ENCODE results near the gene MEGF6. TPM values are rescaled to one million over a fixed set of nuclear protein-coding genes. Genes with fewer than 3 reads are reported as not detected.

MEGF6 gene
- total RNA-seq, 2 donors from 2014 or later, result 83.0 to 103 TPM

GRCh38 chr1:3627515-3628253 lies 16.4 kb upstream of the MEGF6 start:
- WGBS, 2 experiments (ENCODE audit: insufficient coverage in 1 of 2, insufficient read length in 1 of 2), result 96 to 99% methylated on average over 20 to 26 of the region's 26 CpGs
- Histone ChIP-seq H3K9ac (ENCODE audit: extremely low read depth, low read length, poor library complexity, severe bottlenecking) (no peak overlapping the region), H3K36me3 (ENCODE audit: control insufficient read depth, insufficient read depth, low read length) (peaks cover 45% of the 10 kb centered on the region), H3K4me1 (ENCODE audit: control insufficient read depth, insufficient read depth, low read length) (peaks cover 6% of the 10 kb centered on the region), H3K4me3 (ENCODE audit: low read length) (no peak overlapping the region), H3K27me3 (ENCODE audit: control insufficient read depth, insufficient read depth, low read length, poor library complexity, severe bottlenecking) (no peaks in the 10 kb centered on the region), H3K9me3 (ENCODE audit: control insufficient read depth, low read length) (no peaks in the 10 kb centered on the region), H3K27ac (ENCODE audit: low read depth, low read length) (no peak overlapping the region)
- TF ChIP-seq CTCF (conservative IDR thresholded peaks at IDR 0.05), result no peak
- H3K36me3 Mint-ChIP-seq (ENCODE audit: low read depth), result peaks cover 31% of the 10 kb centered on the region
- DNase-seq, result no peak
- no peak overlapping the region for H3K27ac Mint-ChIP-seq
- no peak overlapping the region for H3K4me3 Mint-ChIP-seq
- H3K4me1 Mint-ChIP-seq, result peaks cover 10% of the 10 kb centered on the region
- H3K27me3 Mint-ChIP-seq (ENCODE audit: insufficient read depth), result no peaks in the 10 kb centered on the region
- H3K9me3 Mint-ChIP-seq, result no peaks in the 10 kb centered on the region

- Mint-ChIP-seq H3K36me3 (ENCODE audit: low read depth) (peaks cover 29% of the 10 kb centered on the region), H3K27ac (no peak overlapping the region), H3K27me3 (ENCODE audit: insufficient read depth) (no peaks in the 10 kb centered on the region), H3K4me1 (peaks cover 10% of the 10 kb centered on the region), H3K4me3 (peak overlapping the region; percentile 87), H3K9me3 (no peaks in the 10 kb centered on the region)
- Histone ChIP-seq H3K36me3 (ENCODE audit: control insufficient read depth, insufficient read depth, low read length) (peaks cover 50% of the 10 kb centered on the region), H3K27me3 (ENCODE audit: control insufficient read depth, insufficient read depth, low read length, poor library complexity, severe bottlenecking) (no peaks in the 10 kb centered on the region), H3K4me1 (ENCODE audit: control insufficient read depth, insufficient read depth, low read length) (peaks cover 6% of the 10 kb centered on the region), H3K27ac (ENCODE audit: low read depth, low read length) (no peak overlapping the region), H3K9me3 (ENCODE audit: control insufficient read depth, low read length) (no peaks in the 10 kb centered on the region), H3K4me3 (ENCODE audit: low read length) (peak overlapping the region; percentile 81), H3K9ac (ENCODE audit: extremely low read depth, low read length, poor library complexity, severe bottlenecking) (peak overlapping the region; percentile 64)
- no peak for DNase-seq
- no peak for TF ChIP-seq CTCF (conservative IDR thresholded peaks at IDR 0.05)
- 87 to 95% methylated on average over 3 to 4 of the region's 4 CpGs for WGBS, 2 experiments (ENCODE audit: insufficient coverage in 1 of 2, insufficient read length in 1 of 2)
These were observed 14.7 kb upstream of the MEGF6 start for GRCh38 chr1:3626025-3626424.

GRCh38 chr1:3625151-3625907 lies 14.0 kb upstream of the MEGF6 start:
- Histone ChIP-seq H3K4me3 (ENCODE audit: low read length) (peak overlapping the region; percentile 81), H3K27me3 (ENCODE audit: control insufficient read depth, insufficient read depth, low read length, poor library complexity, severe bottlenecking) (no peaks in the 10 kb centered on the region), H3K9me3 (ENCODE audit: control insufficient read depth, low read length) (no peaks in the 10 kb centered on the region), H3K27ac (ENCODE audit: low read depth, low read length) (no peak overlapping the region), H3K4me1 (ENCODE audit: control insufficient read depth, insufficient read depth, low read length) (peaks cover 6% of the 10 kb centered on the region), H3K36me3 (ENCODE audit: control insufficient read depth, insufficient read depth, low read length) (peaks cover 50% of the 10 kb centered on the region), H3K9ac (ENCODE audit: extremely low read depth, low read length, poor library complexity, severe bottlenecking) (peak overlapping the region; percentile 64)
- Mint-ChIP-seq H3K27ac (peak overlapping the region; percentile 76), H3K4me3 (peak overlapping the region; percentile 87), H3K9me3 (no peaks in the 10 kb centered on the region), H3K36me3 (ENCODE audit: low read depth) (peaks cover 29% of the 10 kb centered on the region), H3K27me3 (ENCODE audit: insufficient read depth) (no peaks in the 10 kb centered on the region), H3K4me1 (peaks cover 10% of the 10 kb centered on the region)
- no peak for TF ChIP-seq CTCF (conservative IDR thresholded peaks at IDR 0.05)
- 3 to 8% methylated on average over 25 to 64 of the region's 71 CpGs for WGBS, 2 experiments (ENCODE audit: insufficient coverage in 1 of 2, insufficient read length in 1 of 2)
- peak; percentile 75 for DNase-seq
